Measurements from ENCODE around the gene PICK1. TPM values are rescaled to one million over a fixed set of nuclear protein-coding genes. Genes with fewer than 3 reads are reported as not detected.

Gene PICK1
- total and polyA plus RNA-seq, 2 of the 8 experiments (the other 6 are each of a cell fraction or from before 2014, with no cell fraction given) = 20.4 to 22.9 TPM

GRCh38 chr22:38029370-38029769, 27.8 kb upstream of the PICK1 start:
- CTCF ChIA-PET (ENCODE audit: partially characterized antibody) = interaction anchor here (1.0 to 2.3 kb wide), 4 partner anchors 10 to 35 kb away, joined by 3 to 8 read pairs (median 4); no protein-coding TSS in a partner anchor

More at GRCh38 chr22:38029370-38029769, 27.8 kb upstream of the PICK1 start:
- Histone ChIP-seq H3K14ac (ENCODE audit: insufficient read length) (no peak overlapping the region), H3K23ac (ENCODE audit: insufficient read length) (no peak overlapping the region), H2BK5ac (ENCODE audit: low read depth, low read length) (no peak overlapping the region), H3K27ac (ENCODE audit: low read depth, low read length) (no peak overlapping the region), H3K36me3 (ENCODE audit: control insufficient read depth in 2 of 4, insufficient read depth in 4 of 4, low read length in 3 of 4) (no peaks in the 10 kb centered on the region), H4K91ac (replicated peaks; ENCODE audit: insufficient read length, low read length) (no peak overlapping the region), H2BK20ac (ENCODE audit: low read length) (no peak overlapping the region), H3K4me3 (ENCODE audit: extremely low read depth in 1 of 4, insufficient read depth in 2 of 4, low read depth in 3 of 4, low read length in 4 of 4) (no peak overlapping the region), H3K9ac (replicated peaks in 1 of 4; ENCODE audit: extremely low read depth in 1 of 4, low read depth in 3 of 4, low read length in 3 of 4) (no peak overlapping the region), H2AK5ac (ENCODE audit: low read depth, low read length) (0 out of 2 replicates have a peak overlapping the region, but pooled peaks have one; percentile 41), H3K79me2 (ENCODE audit: control insufficient read depth in 1 of 2, insufficient read depth in 2 of 2, low read length in 2 of 2) (no peaks in the 10 kb centered on the region), H3K4me2 (ENCODE audit: insufficient read depth in 1 of 2, low read depth in 2 of 2, low read length in 2 of 2) (no peak overlapping the region), H3K4me1 (replicated peaks in 1 of 4; ENCODE audit: control insufficient read depth in 3 of 4, insufficient read depth in 4 of 4, low read length in 3 of 4) (peaks cover 0 to 26% (median 13%) of the 10 kb centered on the region in 4 experiments; a peak in 6 of 7 replicates), H3K23me2 (ENCODE audit: low read depth, low read length) (peaks cover 3% of the 10 kb centered on the region; the same call in 1 of the 2 replicates), H3K27me3 (replicated peaks in 1 of 4; ENCODE audit: control insufficient read depth in 3 of 4, extremely low read depth in 1 of 4, insufficient read depth in 3 of 4, low read length in 3 of 4) (peaks cover 0 to 8% (median under 1%) of the 10 kb centered on the region in 4 experiments; a peak in 1 of 7 replicates), H3K79me1 (ENCODE audit: low read depth, low read length) (no peaks in the 10 kb centered on the region), H2BK120ac (replicated peaks; ENCODE audit: low read depth, low read length) (no peak overlapping the region), H4K5ac (ENCODE audit: insufficient read length, low read depth, low read length) (no peak overlapping the region), H2AFZ (ENCODE audit: low read length) (no peak overlapping the region), H4K20me1 (replicated peaks in 1 of 2; ENCODE audit: control insufficient read depth in 1 of 2, insufficient read depth in 2 of 2, low read length in 2 of 2) (peaks cover 0 to 3% of the 10 kb centered on the region in 2 experiments), H2BK15ac (ENCODE audit: low read length) (peak overlapping the region; percentile 5; the same call in 1 of the 2 replicates), H2BK12ac (ENCODE audit: low read depth, low read length) (peak overlapping the region; percentile 39; the same call in 1 of the 2 replicates), H3K4ac (replicated peaks; ENCODE audit: insufficient read length, low read depth, low read length) (no peak overlapping the region), H3K56ac (replicated peaks; ENCODE audit: insufficient read length, low read depth, low read length) (no peak overlapping the region), H3K18ac (ENCODE audit: extremely low read depth, low read length) (no peak overlapping the region), H4K8ac (ENCODE audit: extremely low read depth, insufficient read depth, low read length) (no peak overlapping the region), H3K9me3 (ENCODE audit: insufficient read depth in 2 of 2, low read depth in 1 of 2, low read length in 1 of 2) (no peaks in the 10 kb centered on the region)
- DNase-seq (ENCODE audit: low read depth in 1 of 2, low spot score in 2 of 2) (no peak), FAIRE-seq (no peak)
- TF ChIP-seq POLR2AphosphoS5 (IDR thresholded peaks at IDR 0.05; ENCODE audit: low read depth, low read length) (no peak), KDM4A (IDR thresholded peaks at IDR 0.05; ENCODE audit: low read depth, low read length, severe bottlenecking) (no peak), HDAC6 (IDR thresholded peaks at IDR 0.05; ENCODE audit: low read depth, low read length) (no peak), RAD21 (IDR thresholded peaks at IDR 0.05 in 1 of 2, conservative IDR thresholded peaks at IDR 0.05 in 1 of 2; ENCODE audit: low read depth in 2 of 2, low read length in 2 of 2) (no peak), SIN3A (conservative IDR thresholded peaks at IDR 0.05 in 1 of 2, IDR thresholded peaks at IDR 0.05 in 1 of 2; ENCODE audit: low read depth in 1 of 2, low read length in 2 of 2) (no peak), ATF2 (IDR thresholded peaks at IDR 0.05; ENCODE audit: low read length) (no peak)
- POLR2A ChIA-PET (ENCODE audit: partially characterized antibody) = interaction anchor here (0.8 to 2.0 kb wide), 2 partner anchors 14 to 39 kb away, joined by 3 to 7 read pairs; no protein-coding TSS in a partner anchor
